NCI-H1694 (cell line): ENCODE measurements around the gene VSTM2L.

Experiments used
- DNase-seq: peaks from one replicate; lab custom pipeline; 2025; lab: John Stamatoyannopoulos, UW

The VSTM2L gene

DNA sequence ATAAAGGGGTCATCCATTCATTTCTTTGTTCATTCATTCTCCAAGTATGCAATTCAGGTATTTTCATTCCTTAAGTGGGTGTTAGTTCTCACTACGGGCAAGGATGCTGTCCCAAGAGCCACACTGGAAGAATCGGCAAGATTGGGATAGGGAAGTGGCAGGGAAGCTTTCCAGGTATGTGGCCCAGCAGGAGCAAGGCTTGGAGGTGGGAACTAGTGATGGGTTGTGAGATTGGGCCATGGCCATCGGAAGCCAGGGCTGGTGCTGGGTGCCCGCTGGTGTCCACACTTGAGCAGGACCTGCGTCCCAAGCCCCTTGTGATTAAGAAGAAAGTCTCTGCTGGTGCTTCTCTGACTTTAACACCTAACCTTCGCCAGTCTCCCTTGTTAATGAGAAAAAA is 15.1 kb downstream of the VSTM2L start:
- no peak for DNase-seq

DNA sequence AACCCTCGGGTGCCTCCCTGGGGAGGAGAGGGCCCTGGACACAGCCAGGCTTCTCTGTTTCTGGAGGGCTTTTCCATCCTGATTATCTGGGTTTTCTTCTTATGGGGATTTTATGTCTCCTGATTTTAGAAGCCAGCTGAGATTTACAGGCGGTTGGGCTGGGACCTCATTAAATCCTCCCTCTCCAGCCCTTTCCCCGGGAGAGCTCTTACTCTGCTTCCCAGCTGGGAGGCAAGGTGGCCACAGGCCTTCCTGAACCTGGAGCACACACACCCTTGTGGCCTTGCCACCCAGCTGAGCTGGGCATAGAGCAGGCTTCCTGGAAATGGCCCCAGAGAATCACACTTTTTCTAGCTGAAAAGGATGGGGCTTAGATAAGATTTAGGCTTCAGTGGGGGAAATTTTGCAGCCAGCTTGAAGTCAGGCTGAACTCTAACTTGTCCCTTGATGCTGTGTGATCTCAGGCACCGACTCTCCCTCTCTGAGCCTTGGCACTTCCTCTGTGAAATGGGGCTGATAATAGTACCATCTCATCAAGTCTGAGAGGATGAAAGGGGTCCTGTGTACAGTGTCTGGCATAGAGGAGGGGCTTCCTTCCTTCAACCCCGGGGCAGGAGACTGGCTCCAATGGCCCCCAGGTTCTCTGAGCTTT is 16.6 kb downstream of the VSTM2L start:
- DNase-seq, result no peak

DNA sequence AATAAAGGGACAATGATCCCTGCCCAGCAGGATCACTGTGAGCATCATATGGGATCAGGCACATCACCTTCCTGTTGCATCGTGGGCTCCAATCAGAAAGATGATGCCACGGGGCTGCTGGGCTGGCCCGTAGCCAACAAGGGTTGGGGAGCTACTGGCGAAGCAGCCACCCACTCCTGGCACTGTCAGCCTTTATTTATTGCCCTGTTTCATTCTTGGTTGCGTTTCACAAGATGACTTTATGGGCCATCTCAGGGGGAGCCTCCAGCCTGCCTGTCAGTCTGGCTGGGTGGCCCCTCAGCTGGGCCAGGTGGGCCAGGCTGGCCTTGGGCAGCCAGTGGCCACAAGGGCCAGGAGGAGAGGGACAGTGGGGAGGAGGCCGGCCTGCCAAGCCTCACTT is 17.3 kb downstream of the VSTM2L start:
- no peak for DNase-seq

DNA sequence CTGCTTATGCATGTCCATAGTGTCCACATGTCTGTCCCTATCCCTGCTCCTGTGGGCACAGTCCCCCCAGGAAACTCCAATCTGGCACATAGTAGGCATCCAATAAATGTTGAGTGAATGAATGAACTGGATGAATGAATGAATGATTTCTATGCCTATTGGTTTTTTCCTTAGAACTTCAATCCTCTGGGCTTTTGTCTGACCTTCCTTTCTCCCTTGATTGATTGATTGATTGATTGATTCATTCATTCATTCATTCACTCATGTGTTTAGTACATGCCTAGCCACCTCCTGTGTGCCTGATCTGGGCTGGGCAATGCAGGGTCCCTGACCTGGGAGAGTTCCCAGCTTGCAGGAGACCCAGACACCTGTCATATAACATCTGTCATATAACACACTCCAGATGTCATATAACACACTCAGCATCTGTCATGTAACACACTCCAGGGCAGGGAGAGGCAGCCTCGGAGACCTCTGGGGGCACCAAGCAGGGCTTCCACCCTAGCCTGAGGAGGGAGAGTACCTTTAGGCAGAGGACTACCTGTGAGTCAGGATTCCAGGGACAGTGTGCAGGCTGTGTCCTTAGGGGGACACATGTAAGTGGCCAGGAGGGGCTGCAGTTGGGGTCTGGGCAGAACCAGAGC is 17.9 kb downstream of the VSTM2L start:
- DNase-seq, result no peak

DNA sequence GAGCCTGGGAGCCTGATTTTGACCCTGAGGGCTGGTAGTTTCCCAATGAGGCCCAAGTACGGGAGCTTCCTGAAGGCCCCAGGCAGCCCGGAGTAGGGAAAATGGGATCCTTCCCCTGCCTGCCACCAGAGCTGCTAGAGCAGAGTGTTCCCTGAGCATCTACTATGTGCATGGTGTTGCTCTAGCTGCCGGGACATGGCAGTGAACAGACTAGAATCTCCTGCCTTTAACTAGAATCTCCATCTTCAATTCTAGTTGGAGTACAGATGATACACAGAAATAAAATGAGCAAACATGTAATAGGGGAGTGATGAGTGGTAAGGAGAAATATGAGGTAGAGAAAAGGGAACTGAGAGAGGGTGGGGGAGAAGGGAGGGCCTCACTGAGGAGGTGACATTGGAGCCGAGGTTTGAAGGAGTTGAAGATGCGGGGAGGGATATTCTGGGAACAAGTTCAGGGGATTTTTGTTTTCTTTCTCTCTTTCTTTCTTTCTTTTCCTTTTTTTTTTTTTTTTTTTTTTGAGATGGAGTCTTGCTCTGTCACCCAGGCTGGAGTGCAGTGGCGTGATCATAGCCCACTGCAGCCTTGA is 18.5 kb downstream of the VSTM2L start:
- no peak for DNase-seq

DNA sequence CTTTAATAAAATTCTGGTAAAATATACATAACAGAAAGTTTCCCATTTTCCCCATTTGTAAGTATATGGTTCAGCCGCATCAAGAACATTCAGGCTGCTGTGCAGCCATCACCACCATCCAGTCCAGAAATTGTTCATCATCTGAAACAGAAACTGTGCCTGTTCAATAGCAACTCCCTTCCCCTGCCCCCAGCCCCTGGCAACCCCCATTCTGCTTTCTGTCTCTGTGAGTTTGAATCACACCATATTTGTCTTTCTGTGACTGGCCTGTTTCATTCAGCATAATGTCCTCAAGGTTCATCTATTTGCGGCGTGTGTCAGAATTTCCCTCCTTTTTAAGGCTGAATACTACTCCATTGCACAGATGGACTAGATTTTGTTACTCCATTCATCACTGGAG is 19.1 kb downstream of the VSTM2L start:
- DNase-seq, result no peak

DNA sequence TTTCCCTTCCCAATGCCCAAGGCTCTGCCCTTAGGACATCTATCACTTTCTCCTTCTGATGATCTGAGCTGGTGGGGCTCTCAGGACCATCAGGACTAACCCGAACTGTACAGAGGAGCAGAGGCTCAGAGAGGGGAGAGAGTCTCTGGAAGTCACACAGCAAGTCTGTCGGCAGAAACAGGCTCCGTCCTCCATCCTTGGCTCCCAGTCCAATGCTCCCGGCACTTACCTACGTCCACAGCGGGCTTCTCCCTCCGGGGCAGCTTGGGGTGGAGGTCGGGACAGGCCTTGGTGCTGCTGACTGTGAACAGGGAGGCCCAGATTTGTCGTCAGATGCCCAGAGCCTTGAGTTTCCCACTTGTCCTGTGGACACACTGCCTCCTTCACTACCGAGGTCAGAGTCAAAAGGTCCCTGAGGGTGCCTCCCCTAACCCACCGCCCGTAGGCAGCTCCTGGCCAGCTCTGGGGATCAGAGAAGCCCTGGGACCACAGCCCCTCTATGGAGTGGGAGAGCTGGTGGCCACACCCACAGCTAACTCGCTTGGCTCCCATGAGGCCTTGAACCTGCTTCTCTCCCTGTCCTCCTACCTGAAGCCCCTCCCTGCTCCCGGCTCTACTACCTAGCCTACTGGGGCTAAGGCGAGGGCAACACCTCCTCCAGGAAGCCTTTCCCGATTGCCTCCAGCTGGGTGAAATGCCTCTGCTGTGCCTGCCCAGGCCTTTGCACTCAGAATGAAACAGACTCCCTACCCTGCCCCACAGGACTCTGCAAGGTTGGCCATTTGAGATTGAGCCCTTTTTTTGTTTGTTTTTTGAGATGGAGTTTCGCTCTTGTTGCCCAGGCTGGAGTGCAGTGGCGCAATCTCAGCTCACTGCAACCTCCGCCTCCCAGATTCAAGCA is 22.6 kb downstream of the VSTM2L start:
- no peak for DNase-seq

DNA sequence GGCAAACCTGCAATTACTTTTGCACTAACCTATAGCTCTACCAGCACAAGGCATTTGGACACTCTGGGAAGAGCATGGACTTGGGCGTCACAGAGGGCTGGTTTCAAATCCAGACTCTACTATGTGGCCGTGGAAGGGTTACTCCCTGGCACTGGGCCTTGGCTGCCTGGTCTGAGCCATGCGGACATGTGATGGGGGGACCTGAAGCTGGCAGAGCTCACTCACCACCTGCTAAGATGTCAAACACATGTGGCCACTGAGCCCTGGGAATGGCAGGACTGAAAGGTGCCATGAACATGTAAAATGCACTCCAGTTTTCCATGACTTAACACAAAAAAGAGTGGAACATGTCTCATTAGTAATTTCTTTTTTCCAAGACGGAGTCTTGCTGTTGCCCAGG is 23.7 kb downstream of the VSTM2L start:
- DNase-seq, result no peak

DNA sequence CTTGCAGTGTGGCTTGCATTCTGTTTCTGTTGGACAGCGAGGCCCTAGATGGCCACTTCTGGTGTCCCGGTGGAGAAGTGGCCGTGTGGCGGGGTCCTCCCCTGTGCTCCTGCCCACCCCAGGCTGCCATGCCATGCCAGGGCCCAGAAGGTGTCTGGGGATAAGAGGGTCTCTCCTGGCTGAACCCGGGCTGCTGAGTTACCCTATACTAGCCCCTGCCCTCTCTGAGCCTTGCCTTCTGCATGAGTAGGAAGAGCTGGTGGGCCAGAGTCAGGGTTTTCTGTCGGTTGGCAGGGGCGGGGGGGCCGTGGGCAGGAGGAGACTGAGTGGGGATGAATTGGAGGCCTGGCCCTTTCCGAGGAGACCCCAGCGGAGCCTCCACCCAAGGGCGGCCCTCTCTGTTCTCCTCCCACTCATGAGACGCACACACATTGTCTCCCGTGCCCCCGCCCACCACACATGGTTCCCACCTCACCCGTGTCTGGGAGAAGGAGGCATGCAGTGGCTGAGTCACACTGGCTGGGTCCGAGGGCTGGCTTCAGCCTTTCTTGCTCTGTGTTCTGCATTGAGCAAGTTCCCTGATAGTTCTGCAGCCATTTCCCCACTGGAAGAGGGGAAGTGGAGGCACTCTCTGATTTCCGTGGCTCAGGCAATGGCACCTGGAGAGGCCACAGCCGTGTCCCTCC is 24.6 kb downstream of the VSTM2L start:
- DNase-seq, result no peak

DNA sequence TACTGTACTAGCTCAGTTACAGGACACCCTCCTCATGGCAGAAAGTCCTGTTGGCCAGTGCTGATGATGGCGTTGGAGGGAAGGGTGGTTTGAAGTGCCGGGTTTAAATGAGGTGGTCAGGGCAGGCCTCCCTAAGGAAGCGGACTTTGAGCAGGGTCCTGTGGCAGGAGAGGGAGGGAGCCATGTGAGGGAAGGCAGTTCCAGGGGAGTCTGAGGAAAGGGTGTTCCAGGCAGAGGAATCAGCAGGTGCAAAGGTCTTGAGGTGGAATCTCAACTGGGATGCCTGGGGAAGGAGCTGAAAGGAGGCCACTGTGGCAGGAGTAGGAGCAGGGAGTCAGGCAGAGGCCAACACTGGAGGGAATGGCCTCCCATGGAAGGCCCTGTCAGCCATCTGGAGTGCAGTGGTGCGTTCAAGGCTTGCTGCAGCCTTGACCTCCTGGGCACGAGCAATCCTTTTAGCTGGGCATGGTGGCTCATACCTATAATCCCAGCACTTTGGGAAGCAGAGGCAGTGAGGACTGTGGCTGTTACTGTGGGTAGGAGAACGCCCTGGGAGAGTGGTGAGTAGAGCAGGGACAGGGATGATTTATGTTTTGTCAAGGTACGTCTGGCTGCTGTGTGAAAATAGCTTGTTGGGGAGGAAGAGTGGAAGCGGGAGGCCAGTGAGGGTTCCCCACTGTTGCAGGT is 26.2 kb downstream of the VSTM2L start:
- no peak for DNase-seq

DNA sequence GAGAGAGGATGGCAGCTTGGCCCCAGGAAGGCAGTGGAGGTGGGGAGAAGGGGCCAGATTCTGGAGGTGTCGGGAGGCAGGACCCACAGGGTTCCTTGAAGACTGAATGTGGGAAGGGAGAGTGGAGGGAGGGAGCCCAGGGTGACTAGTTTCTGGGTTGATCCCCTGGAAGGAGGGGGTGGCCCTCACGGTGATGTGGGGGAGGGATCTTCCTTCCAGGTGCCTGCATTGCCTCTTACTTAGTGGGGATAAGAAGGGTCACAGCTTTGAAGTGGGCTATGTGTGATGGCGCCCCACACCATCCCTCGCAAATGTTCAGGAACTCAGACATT is 26.7 kb downstream of the VSTM2L start:
- DNase-seq, result no peak

DNA sequence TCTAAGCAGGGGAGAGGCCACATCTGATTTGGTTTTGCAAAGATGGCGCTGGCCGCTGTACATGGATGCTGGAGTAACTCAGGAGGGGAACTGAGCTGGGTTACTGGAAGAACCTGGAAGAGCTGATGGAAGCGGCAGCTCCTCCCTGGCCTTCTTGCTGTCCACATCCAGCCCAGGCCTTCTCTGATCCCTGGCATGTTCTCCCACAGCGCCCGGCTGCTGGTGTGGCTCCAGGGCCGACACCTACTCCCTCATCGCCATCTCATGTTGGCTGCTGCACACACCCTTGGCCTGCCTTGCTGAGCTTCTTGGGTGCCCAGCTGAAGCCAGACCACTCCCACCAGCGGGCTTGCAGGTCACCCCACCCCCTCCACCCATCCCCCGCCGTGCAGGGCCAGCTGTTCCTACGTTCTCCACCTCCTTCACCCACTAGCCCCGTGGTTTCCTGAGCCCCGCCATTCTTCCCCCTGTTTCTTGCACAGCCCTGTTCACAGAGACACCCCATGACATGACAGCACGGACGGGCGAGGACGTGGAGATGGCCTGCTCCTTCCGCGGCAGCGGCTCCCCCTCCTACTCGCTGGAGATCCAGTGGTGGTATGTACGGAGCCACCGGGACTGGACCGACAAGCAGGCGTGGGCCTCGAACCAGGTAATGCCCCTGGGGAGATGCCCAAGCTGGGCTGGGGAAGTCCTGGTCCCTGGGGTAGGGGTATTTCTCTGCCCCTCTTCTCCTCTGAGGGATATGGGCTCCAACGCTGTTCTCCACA is 28.4 kb downstream of the VSTM2L start:
- no peak for DNase-seq

DNA sequence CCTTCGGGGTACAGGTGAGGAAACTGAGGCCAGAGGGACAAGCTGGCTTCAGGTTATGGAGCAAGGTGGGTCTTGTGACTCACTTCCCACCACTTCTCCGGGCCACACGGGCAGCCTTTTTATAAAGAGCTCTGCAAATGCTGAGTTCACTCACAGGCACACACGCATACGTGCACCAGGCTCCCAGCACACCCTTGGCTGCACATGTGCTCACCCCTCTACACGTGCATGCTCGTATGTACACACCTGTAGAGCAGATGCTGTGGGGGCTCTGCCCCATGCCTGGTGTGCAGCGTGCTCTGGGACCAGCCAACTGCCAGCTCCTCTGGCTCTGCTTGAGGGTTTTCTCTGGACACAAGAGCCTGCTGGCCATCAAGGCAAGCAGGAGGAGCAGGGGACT is 29.1 kb downstream of the VSTM2L start:
- no peak for DNase-seq

DNA sequence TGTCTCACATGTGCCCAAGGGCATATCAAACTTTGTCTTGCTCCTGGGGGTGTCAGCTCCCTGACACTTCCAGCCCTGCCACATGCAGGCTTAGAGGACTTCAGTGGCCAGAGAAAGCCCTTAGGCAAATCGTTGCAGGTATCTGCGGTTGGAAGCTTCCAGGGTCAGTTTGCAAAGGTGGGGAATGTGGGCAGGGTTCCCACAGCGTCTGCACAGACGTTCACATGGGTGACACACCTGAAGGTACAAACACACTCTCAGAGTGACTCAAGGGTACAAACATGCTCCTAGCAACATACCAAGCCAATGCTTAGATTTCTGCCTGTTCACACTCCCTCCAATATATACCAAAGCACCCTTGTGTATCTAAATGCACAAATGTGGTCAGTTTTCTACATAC is 30.0 kb downstream of the VSTM2L start:
- no peak for DNase-seq

DNA sequence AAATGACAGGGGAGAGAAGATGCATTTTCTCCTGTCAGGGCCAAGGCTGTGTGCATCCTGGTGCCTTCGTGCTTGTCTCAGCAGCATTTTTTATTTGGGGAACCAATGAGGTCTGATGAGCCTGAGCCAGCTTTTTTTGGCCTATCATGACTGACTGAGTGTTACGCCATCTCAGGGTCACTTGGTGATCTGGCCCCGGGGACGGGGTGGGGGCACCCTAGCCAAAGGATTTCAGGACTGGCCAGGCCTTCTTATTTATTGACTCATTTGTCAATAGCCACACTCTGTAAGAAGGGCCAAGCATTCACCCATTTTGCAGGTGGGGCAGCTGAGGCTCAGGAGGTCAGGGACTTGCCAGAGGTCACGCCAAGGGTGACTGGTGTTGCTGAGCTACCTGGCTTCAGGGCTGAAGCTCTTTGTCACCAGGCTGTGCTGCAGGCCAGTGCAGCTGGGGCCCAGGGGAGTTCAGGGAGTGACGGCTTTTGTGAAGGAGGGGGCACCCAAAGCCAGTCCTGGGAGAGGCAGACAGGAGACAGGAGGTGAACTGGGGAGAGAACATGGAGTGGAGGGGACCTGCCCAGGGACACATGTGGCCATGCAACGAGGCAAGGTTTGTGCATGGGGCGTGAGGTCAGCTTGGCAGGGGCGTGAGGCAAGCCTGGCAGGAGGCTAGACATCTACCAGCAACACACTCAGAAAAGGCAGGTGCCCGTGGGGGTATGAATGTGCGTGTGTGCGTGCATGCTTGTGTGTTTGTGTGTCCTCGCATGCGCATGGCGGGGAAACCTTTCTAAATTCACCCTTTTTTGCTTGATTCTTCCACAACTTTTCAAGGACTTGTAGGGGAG is 31.1 kb downstream of the VSTM2L start:
- no peak for DNase-seq

DNA sequence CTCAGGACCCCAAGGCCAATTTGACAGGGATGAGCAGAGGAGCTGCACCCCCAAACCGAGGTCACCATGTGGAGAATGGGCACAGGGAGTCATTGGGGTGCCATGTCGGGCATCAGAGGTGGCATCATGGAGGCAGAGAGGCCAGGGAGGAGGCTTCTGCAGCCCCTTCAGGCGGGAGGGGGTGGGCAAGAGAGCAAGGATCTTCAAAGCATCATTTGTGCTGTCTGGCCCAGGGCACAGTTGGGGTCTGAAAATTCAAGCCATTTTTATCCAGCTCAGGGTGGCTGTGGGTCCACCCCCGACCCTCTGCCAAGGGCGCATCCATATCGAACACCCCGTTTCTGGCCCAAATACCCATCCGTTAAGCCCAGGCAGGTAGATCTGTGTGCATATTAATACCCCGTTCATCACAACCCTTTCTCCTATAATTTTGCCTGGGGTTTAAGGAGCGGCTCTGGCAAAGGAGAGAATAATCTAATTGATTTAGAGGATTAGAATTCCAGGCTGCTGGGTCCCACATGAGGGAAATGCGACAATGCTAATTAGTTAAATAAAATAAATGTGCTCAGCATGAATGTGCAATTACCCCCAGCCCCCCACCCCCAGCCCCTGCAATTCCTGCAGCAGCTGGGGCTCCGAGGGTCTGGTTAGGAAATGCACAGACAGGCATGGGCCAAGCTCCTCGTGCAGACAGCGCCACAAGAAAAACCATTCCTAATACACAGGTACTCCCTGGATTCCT is 31.9 kb downstream of the VSTM2L start:
- no peak for DNase-seq

DNA sequence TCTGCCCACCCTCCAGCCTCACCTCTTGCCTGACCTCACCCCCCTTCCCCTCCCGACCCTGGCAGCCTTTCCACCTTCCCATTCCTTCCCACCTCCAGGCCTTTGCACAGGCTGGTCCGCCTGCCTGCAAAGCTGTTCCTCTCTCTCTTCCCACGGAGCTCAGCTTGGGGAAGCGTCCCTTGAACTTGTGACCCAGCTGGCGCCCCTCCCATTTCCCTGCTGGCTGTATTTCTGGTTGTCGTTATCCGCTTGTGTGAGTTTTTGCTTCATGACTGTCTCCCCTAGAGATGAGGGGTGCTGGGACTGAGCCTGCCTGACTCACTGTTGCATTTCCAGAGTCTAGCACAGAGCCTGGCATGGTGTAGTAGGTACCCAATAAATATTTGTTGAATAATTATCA is 32.5 kb downstream of the VSTM2L start:
- DNase-seq, result no peak

DNA sequence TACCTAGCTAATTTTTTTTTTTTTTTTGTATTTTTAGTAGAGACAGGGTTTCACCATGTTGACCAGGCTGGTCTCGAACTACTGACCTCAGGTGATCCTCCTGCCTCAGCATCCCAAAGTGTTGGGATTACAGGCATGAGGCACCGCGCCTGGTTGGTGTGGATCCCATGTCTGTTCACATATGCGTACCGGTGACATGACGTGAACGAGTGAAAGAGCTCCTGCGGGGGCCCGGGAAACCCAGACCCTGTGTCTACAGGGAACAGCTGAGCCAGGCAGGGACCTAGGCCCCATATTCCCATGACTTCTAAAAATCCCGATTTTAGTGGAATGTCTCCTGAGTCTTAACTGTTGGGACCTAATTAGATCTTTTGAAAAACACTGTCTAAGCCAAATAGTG is 33.1 kb downstream of the VSTM2L start:
- DNase-seq, result no peak

DNA sequence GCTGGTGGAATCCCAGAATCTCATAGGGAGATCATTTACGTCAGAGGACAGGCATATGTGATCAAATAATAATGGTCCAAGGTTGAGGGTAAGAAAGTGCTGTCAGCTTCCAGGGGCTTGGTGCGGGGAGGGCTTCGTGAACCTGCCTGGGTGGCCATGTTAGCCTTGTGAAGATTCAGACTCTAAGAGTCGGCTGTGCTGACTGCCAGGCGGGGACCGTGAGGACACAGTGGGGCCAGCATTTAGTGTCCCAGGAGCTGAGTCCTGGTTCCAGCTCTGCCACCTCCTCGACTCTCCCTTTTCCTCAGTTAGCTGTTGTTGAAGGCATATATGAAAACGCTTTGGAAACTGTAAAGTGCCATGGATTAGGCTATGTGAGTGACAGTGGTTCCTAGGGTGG is 33.5 kb downstream of the VSTM2L start:
- no peak for DNase-seq
